ENCODE measurements around the gene SPG7.

DNA sequence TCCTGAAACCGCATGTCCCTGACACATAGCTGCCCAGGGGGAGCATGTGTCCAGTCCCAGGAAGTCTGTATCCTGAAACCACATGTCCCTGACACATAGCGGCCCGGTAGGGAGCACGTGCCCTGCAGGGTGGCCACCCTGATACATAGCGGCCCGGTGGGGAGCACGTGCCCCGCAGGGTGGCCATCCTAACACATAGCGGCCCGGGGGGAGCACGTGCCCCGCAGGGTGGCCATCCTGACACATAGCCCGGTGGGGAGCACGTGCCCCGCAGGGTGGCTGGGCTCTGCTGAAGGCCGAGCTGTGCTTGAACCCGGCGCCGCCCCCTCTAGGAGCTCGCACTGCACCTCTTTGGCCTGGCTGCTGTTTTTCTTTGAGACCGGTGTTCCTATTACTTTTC is 33.6 kb downstream of the SPG7 start:
- TF ChIP-seq CTCF (IDR thresholded peaks at IDR 0.05) = no peak
- TF ChIP-seq POLR2A (IDR thresholded peaks at IDR 0.05) = no peak
